HUES48 (cell line): ENCODE measurements around the gene RPLP2.

ENCODE experiments used
- H3K27ac ChIP-seq: one replicate; pipeline ENCODE4 v1.7.0; 2013; ENCODE audit warnings: low read depth, low read length, inconsistent platforms
- H3K27me3 ChIP-seq: 2 replicates; pipeline ENCODE4 v1.6.1; 2013; ENCODE audit warnings: mild to moderate bottlenecking, low read length; ENCODE audit not compliant: control insufficient read depth, insufficient read depth
- H3K36me3 ChIP-seq: 2 replicates; pipeline ENCODE4 v1.6.1; 2013; ENCODE audit warnings: low read length; ENCODE audit not compliant: control insufficient read depth, insufficient read depth
- H3K4me1 ChIP-seq: 2 replicates; pipeline ENCODE4 v1.6.1; 2013; ENCODE audit warnings: mild to moderate bottlenecking, low read length; ENCODE audit not compliant: control insufficient read depth, insufficient read depth
- H3K4me3 ChIP-seq: 2 replicates; pipeline ENCODE4 v1.5.1; 2013; ENCODE audit warnings: mild to moderate bottlenecking, low read depth, low read length
- H3K9ac ChIP-seq: 2 replicates; pipeline ENCODE4 v1.6.1; 2013; ENCODE audit warnings: mild to moderate bottlenecking, low read depth, low read length, moderate library complexity
- H3K9me3 ChIP-seq: 2 replicates; pipeline ENCODE4 v1.6.1; 2013; ENCODE audit warnings: low read length; ENCODE audit not compliant: control insufficient read depth, insufficient read depth

The RPLP2 gene

GRCh38 chr11:843086-843734, 33.4 kb downstream of the RPLP2 start:
- H3K27me3 ChIP-seq, result no peaks in the 10 kb centered on the region
- no peaks in the 10 kb centered on the region for H3K9me3 ChIP-seq
- H3K9ac ChIP-seq, result 0 out of 2 replicates have a peak overlapping the region, but pooled peaks have one; percentile 24
- H3K27ac ChIP-seq, result peak overlapping the region; percentile 98
- H3K4me3 ChIP-seq, result peak overlapping the region; percentile 98
- peaks cover 24% of the 10 kb centered on the region for H3K4me1 ChIP-seq
- peaks cover 28% of the 10 kb centered on the region for H3K36me3 ChIP-seq

- Histone ChIP-seq H3K27me3 (no peaks in the 10 kb centered on the region), H3K27ac (peak overlapping the region; percentile 98), H3K36me3 (peaks cover 20% of the 10 kb centered on the region), H3K4me1 (peaks cover 29% of the 10 kb centered on the region), H3K4me3 (peak overlapping the region; percentile 98), H3K9ac (no peak overlapping the region), H3K9me3 (no peaks in the 10 kb centered on the region)
Observed at GRCh38 chr11:843818-844692, 34.3 kb downstream of the RPLP2 start.

GRCh38 chr11:844693-845644, 35.2 kb downstream of the RPLP2 start:
- no peaks in the 10 kb centered on the region for H3K9me3 ChIP-seq
- H3K27ac ChIP-seq, result peak overlapping the region; percentile 98
- peaks cover 11% of the 10 kb centered on the region for H3K36me3 ChIP-seq
- no peak overlapping the region; the same call in 1 of the 2 replicates for H3K9ac ChIP-seq
- peaks cover 29% of the 10 kb centered on the region for H3K4me1 ChIP-seq
- H3K4me3 ChIP-seq, result peak overlapping the region; percentile 98
- H3K27me3 ChIP-seq, result no peaks in the 10 kb centered on the region

- Histone ChIP-seq H3K9ac (no peak overlapping the region), H3K9me3 (no peaks in the 10 kb centered on the region), H3K4me1 (peaks cover 26% of the 10 kb centered on the region), H3K4me3 (no peak overlapping the region), H3K27ac (no peak overlapping the region), H3K36me3 (0 out of 2 replicates have a peak, but pooled peaks cover 1% of the 10 kb centered on the region), H3K27me3 (peaks cover 3% of the 10 kb centered on the region; the same call in 1 of the 2 replicates)
Observed at GRCh38 chr11:845872-846495, 36.2 kb downstream of the RPLP2 start.

- H3K27ac ChIP-seq, result no peak overlapping the region
- H3K36me3 ChIP-seq, result no peaks in the 10 kb centered on the region
- H3K27me3 ChIP-seq, result peaks cover 3% of the 10 kb centered on the region; the same call in 1 of the 2 replicates
- no peak overlapping the region for H3K4me3 ChIP-seq
- no peak overlapping the region for H3K9ac ChIP-seq
- no peaks in the 10 kb centered on the region for H3K9me3 ChIP-seq
- peaks cover 23% of the 10 kb centered on the region for H3K4me1 ChIP-seq
Observed at GRCh38 chr11:846496-847098, 36.8 kb downstream of the RPLP2 start.

DNA sequence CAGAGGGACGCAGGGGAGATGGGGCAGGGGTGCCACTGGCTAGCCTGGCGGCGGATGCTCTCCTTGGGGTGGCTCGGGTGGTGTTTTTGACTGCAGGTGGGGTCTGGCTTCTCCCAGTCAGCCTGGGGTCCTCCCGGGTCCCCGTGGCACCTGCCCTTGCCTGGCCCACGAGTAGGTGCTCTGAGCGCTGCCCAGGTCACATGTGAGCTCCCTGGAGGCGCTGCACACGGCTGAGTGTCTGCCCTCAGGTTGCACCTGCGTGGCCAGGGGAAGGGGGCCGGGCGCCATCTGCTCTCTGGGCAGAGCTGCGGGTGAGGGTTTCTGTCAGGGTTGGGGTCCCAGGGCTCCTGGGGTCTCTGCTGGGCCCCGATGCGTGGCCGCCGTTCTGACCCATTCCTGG, 38.1 kb downstream of the RPLP2 start:
- H3K4me1 ChIP-seq, result peaks cover 23% of the 10 kb centered on the region
- no peak overlapping the region for H3K4me3 ChIP-seq
- H3K9ac ChIP-seq, result no peak overlapping the region
- no peaks in the 10 kb centered on the region for H3K9me3 ChIP-seq
- H3K36me3 ChIP-seq, result no peaks in the 10 kb centered on the region
- peaks cover 3% of the 10 kb centered on the region; the same call in 1 of the 2 replicates for H3K27me3 ChIP-seq
- H3K27ac ChIP-seq, result no peak overlapping the region

GRCh38 chr11:848380-848931, 38.7 kb downstream of the RPLP2 start:
- no peaks in the 10 kb centered on the region for H3K9me3 ChIP-seq
- H3K4me1 ChIP-seq, result peaks cover 23% of the 10 kb centered on the region
- H3K9ac ChIP-seq, result no peak overlapping the region
- no peaks in the 10 kb centered on the region for H3K36me3 ChIP-seq
- no peak overlapping the region for H3K27ac ChIP-seq
- no peak overlapping the region for H3K4me3 ChIP-seq
- H3K27me3 ChIP-seq, result peaks cover 3% of the 10 kb centered on the region; the same call in 1 of the 2 replicates

GRCh38 chr11:849104-849824, 39.5 kb downstream of the RPLP2 start:
- Histone ChIP-seq H3K4me1 (peaks cover 23% of the 10 kb centered on the region), H3K36me3 (no peaks in the 10 kb centered on the region), H3K27ac (no peak overlapping the region), H3K27me3 (peaks cover 3% of the 10 kb centered on the region; the same call in 1 of the 2 replicates), H3K9me3 (no peaks in the 10 kb centered on the region), H3K9ac (no peak overlapping the region), H3K4me3 (peak overlapping the region; percentile 68)

- Histone ChIP-seq H3K4me1 (peaks cover 19% of the 10 kb centered on the region), H3K4me3 (peak overlapping the region; percentile 68), H3K9me3 (no peaks in the 10 kb centered on the region), H3K9ac (no peak overlapping the region), H3K36me3 (no peaks in the 10 kb centered on the region), H3K27me3 (peaks cover 3% of the 10 kb centered on the region; the same call in 1 of the 2 replicates), H3K27ac (no peak overlapping the region)
Observed at GRCh38 chr11:849951-850774, 40.4 kb downstream of the RPLP2 start.
